Lower leg skin (tissue), 3 donors: ENCODE measurements around the gene PRKAA2.

Experiments
- CTCF ChIP-seq, 3 donors: fragments of 450-650 bp; IDR thresholded peaks; one replicate each; pipeline ENCODE4 v1.5.1; 2016; ENCODE audit warnings: antibody characterized with exemption in 3 of 3, mild to moderate bottlenecking in 3 of 3, moderate library complexity in 2 of 3
- POLR2A ChIP-seq, 2 donors: fragments of 450-650 bp; IDR thresholded peaks; one replicate each; pipeline ENCODE4 v1.6.1; 2016 to 2017; ENCODE audit warnings: antibody characterized with exemption in 2 of 2, mild to moderate bottlenecking in 1 of 2, moderate library complexity in 1 of 2

GRCh38 chr1:56676571-56677035 lies 31.5 kb downstream of the PRKAA2 start:
- no peak for TF ChIP-seq POLR2A (IDR thresholded peaks at IDR 0.05)
- no peak for TF ChIP-seq CTCF (IDR thresholded peaks at IDR 0.05)
